ENCODE results near the gene TESPA1. TPM values are rescaled to one million over a fixed set of nuclear protein-coding genes. Genes with fewer than 3 reads are reported as not detected.

TESPA1 gene
- total and polyA plus RNA-seq, 2 of the 8 experiments (the other 6 are each of a cell fraction or from before 2014, with no cell fraction given), result not detected

DNA sequence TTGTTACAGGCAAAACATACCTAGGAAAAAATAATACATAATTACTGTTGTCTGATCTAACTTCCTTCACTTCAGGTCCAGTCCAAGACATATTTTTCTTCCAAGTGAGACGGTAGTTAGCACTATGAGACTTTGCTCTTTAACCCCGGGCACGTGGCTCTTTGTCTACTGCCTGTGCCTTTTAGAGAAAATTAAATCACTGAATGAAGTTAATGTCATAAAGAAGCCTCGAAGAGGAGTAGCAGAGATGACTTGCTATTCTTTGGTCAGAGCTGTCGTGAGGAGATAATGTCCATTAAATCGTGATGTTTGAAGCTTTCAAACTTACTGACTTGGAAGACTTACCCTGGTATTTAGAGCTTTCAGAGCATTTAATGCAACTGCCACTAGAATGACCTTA is 8.7 kb downstream of the TESPA1 start (continued):
- TF ChIP-seq SAP30 (IDR thresholded peaks at IDR 0.05; ENCODE audit: insufficient read depth, insufficient replicate concordance, low read length) (no peak), SUZ12 (IDR thresholded peaks at IDR 0.05; ENCODE audit: low read length) (no peak), PHF8 (conservative IDR thresholded peaks at IDR 0.05; ENCODE audit: low read depth, low read length) (no peak), JUN (IDR thresholded peaks at IDR 0.05; ENCODE audit: low read depth, low read length) (no peak), GTF2F1 (IDR thresholded peaks at IDR 0.05; ENCODE audit: borderline replicate concordance, low read depth, low read length) (no peak), NANOG (IDR thresholded peaks at IDR 0.05; ENCODE audit: insufficient read depth, low read depth, low read length, poor library complexity, severe bottlenecking) (no peak)
- TF ChIP-seq, protein P1, sequence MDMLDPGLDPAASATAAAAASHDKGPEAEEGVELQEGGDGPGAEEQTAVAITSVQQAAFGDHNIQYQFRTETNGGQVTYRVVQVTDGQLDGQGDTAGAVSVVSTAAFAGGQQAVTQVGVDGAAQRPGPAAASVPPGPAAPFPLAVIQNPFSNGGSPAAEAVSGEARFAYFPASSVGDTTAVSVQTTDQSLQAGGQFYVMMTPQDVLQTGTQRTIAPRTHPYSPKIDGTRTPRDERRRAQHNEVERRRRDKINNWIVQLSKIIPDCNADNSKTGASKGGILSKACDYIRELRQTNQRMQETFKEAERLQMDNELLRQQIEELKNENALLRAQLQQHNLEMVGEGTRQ (IDR thresholded peaks at IDR 0.05; ENCODE audit: low read length), result no peak
